CD14-positive monocyte (primary cell): ENCODE results near the gene HCK. TPM values are rescaled to one million over a fixed set of nuclear protein-coding genes. Genes with fewer than 3 reads are reported as not detected.

Experiments used
- DNase-seq, 3 donors: peaks; one replicate each; pipeline ENCODE4 v3.0.0-alpha.2; 2011 to 2022
- H2AFZ ChIP-seq: 2 replicates; pipeline ENCODE4 v1.6.0; 2012; ENCODE audit warnings: mild to moderate bottlenecking, low read depth, low read length, inconsistent platforms; ENCODE audit not compliant: insufficient read depth, poor library complexity, severe bottlenecking
- H3K27ac ChIP-seq, 2 donors: 1 replicate in 1 of 2; 2 replicates in 1 of 2; pipeline ENCODE4 v1.5.1; 2012 to 2013; ENCODE audit warnings: low read length in 2 of 2, control low read depth in 1 of 2, inconsistent platforms in 1 of 2, low read depth in 1 of 2, mild to moderate bottlenecking in 1 of 2
- H3K27me3 ChIP-seq, 2 donors: one replicate each; pipeline versions ENCODE4 v1.6.0 to v1.6.1; 2011 to 2013; ENCODE audit warnings: low read length in 2 of 2; ENCODE audit not compliant: control insufficient read depth in 2 of 2, insufficient read depth in 2 of 2
- H3K36me3 ChIP-seq, 2 donors: replicated peaks in 1 of 2; 1 replicate in 1 of 2; 2 replicates in 1 of 2; pipeline versions ENCODE4 v1.5.1 to v1.6.1; 2012 to 2013; ENCODE audit warnings: low read length in 2 of 2, control low read depth in 1 of 2, inconsistent platforms in 1 of 2, mild to moderate bottlenecking in 1 of 2; ENCODE audit not compliant: insufficient read depth in 2 of 2, control insufficient read depth in 1 of 2
- H3K4me1 ChIP-seq, 2 donors: 1 replicate in 1 of 2; 2 replicates in 1 of 2; pipeline versions ENCODE4 v1.5.1 to v1.6.1; 2012 to 2013; ENCODE audit warnings: low read length in 2 of 2, control low read depth in 1 of 2, inconsistent platforms in 1 of 2, mild to moderate bottlenecking in 1 of 2, moderate library complexity in 1 of 2; ENCODE audit not compliant: insufficient read depth in 2 of 2, control insufficient read depth in 1 of 2
- H3K4me2 ChIP-seq: replicated peaks from 2 replicates; pipeline ENCODE3; 2012; ENCODE audit warnings: low read length, moderate library complexity, mild to moderate bottlenecking; ENCODE audit not compliant: poor library complexity, severe bottlenecking; ENCODE audit errors: extremely low read depth
- H3K4me3 ChIP-seq, 3 experiments: fragments of 200-600 bp in 1 of 3; sonication (generic) in 1 of 3; replicated peaks in 1 of 3; 1 replicate in 2 of 3; 2 replicates in 1 of 3; pipeline ENCODE4 v1.5.1; 2011 to 2013; ENCODE audit warnings: low read length in 3 of 3, mild to moderate bottlenecking in 3 of 3, control low read depth in 2 of 3, low read depth in 2 of 3, inconsistent platforms in 1 of 3, moderate library complexity in 1 of 3
- H3K79me2 ChIP-seq: 2 replicates; pipeline ENCODE4 v1.6.0; 2012; ENCODE audit warnings: mild to moderate bottlenecking, control low read depth, inconsistent platforms, low read length, moderate library complexity; ENCODE audit not compliant: insufficient read depth
- H3K9ac ChIP-seq: 2 replicates; pipeline ENCODE4 v1.6.0; 2017; ENCODE audit warnings: low read length, mild to moderate bottlenecking; ENCODE audit not compliant: insufficient read depth, poor library complexity, severe bottlenecking
- H3K9me3 ChIP-seq, 2 donors: replicated peaks in 1 of 2; 1 replicate in 1 of 2; 2 replicates in 1 of 2; pipeline versions ENCODE4 v1.5.1 to v1.6.1; 2012 to 2013; ENCODE audit warnings: low read length in 2 of 2, control low read depth in 1 of 2; ENCODE audit not compliant: control insufficient read depth in 1 of 2, insufficient read depth in 1 of 2
- H4K20me1 ChIP-seq: 2 replicates; pipeline ENCODE4 v1.6.0; 2012; ENCODE audit warnings: mild to moderate bottlenecking, low read length, control low read depth, moderate library complexity; ENCODE audit not compliant: insufficient read depth
- H3K27ac Mint-ChIP-seq, 7 donors: one replicate each; pipeline ENCODE4 v1.8.0; 2020; ENCODE audit warnings: mild to moderate bottlenecking in 7 of 7, mixed read lengths in 7 of 7, moderate library complexity in 6 of 7, inconsistent platforms in 2 of 7
- H3K27me3 Mint-ChIP-seq, 3 donors: one replicate each; pipeline ENCODE4 v1.8.0; 2021 to 2022; ENCODE audit warnings: low read depth in 3 of 3, mild to moderate bottlenecking in 3 of 3, mixed read lengths in 3 of 3, moderate library complexity in 3 of 3, inconsistent platforms in 1 of 3
- H3K36me3 Mint-ChIP-seq, 2 donors: one replicate each; pipeline ENCODE4 v1.8.0; 2020; ENCODE audit warnings: mixed read lengths in 2 of 2, inconsistent platforms in 1 of 2, mild to moderate bottlenecking in 1 of 2
- H3K4me1 Mint-ChIP-seq: one replicate; pipeline ENCODE4 v1.8.0; 2020; ENCODE audit warnings: mild to moderate bottlenecking, mixed read lengths
- H3K4me3 Mint-ChIP-seq, 2 donors: one replicate each; pipeline ENCODE4 v1.8.0; 2020; ENCODE audit warnings: mild to moderate bottlenecking in 2 of 2, mixed read lengths in 2 of 2, moderate library complexity in 1 of 2
- H3K9me3 Mint-ChIP-seq, 7 donors: one replicate each; pipeline ENCODE4 v1.8.0; 2020 to 2022; ENCODE audit warnings: mixed read lengths in 7 of 7, mild to moderate bottlenecking in 6 of 7, moderate library complexity in 6 of 7, inconsistent platforms in 2 of 7
- CTCF ChIP-seq: fragments of 200-600 bp; IDR thresholded peaks from one replicate; pipeline ENCODE4 v1.8.0; 2022; ENCODE audit warnings: antibody characterized with exemption, mild to moderate bottlenecking
- WGBS: methylation state at CpG from one replicate; pipeline ENCODE4 v1.1.5; 2013; ENCODE audit warnings: missing lambda C conversion rate; ENCODE audit not compliant: insufficient coverage; 5-methylcytosine and 5-hydroxymethylcytosine counted together
- intact Hi-C, 2 donors: fragments of 100-400 bp; cut with micrococcal nuclease; formaldehyde crosslinking; loops; one replicate each; pipeline versions ENCODE4 v1.15.0 to v1.15.1; 2023
- polyA plus RNA-seq, 3 donors: library from polyadenylated mRNA; depleted of rRNA in 1 of 3; unstranded in 2 of 3; stranded (reverse) in 1 of 3; fragments of 300-500 nt in 2 of 3; fragments of >200 nt in 1 of 3; fragmentation: Illumina TruSeq in 2 of 3; gene quantifications; 1 replicate in 2 of 3; 2 replicates in 1 of 3; pipeline ENCODE4 v1.2.3, GENCODE V29; 2012 to 2021

HCK gene
- polyA plus RNA-seq, 3 donors: 430 to 688 (median 526) TPM

- Histone ChIP-seq H3K27ac (peak overlapping the region; percentile 90 to 98), H4K20me1 (no peaks in the 10 kb centered on the region), H3K4me3 (peak overlapping the region; percentile 69 to 98 (median 81)), H3K27me3 (no peaks in the 10 kb centered on the region), H3K9me3 (no peaks in the 10 kb centered on the region), H3K9ac (peak overlapping the region; percentile 100), H2AFZ (peak overlapping the region; percentile 38), H3K4me1 (peaks cover 45 to 58% of the 10 kb centered on the region in 2 donors), H3K79me2 (peaks cover 52% of the 10 kb centered on the region), H3K36me3 (peaks cover 12 to 19% of the 10 kb centered on the region in 2 donors), H3K4me2 (peak overlapping the region; percentile 82)
- Mint-ChIP-seq H3K4me1 (peaks cover 50% of the 10 kb centered on the region), H3K36me3 (peaks cover 20 to 36% of the 10 kb centered on the region in 2 donors), H3K9me3 (peaks cover 0 to 2% (median 0%) of the 10 kb centered on the region in 7 donors), H3K4me3 (peak overlapping the region; percentile 95 to 97), H3K27ac (peak overlapping the region; percentile 98 to 99 (median 98)), H3K27me3 (peaks cover 0 to 2% (median 1%) of the 10 kb centered on the region in 3 donors)
- intact Hi-C loops: loop anchor here (2.0 kb wide), 3 partner anchors 13 to 15 kb away; no protein-coding TSS in a partner anchor
- no peak for DNase-seq
- 9% methylated on average over 14 of the region's 14 CpGs for WGBS
- no peak for TF ChIP-seq CTCF
Observed at GRCh38 chr20:32051720-32052089, 337 bp upstream of the HCK start.

- H3K27me3 ChIP-seq: no peaks in the 10 kb centered on the region
- no peak for TF ChIP-seq CTCF
- H3K79me2 ChIP-seq: peaks cover 64% of the 10 kb centered on the region
- Mint-ChIP-seq H3K9me3 (peaks cover 0 to 3% (median 0%) of the 10 kb centered on the region in 7 donors), H3K4me3 (peak overlapping the region; percentile 95 to 97), H3K4me1 (peaks cover 61% of the 10 kb centered on the region), H3K36me3 (peaks cover 31 to 48% of the 10 kb centered on the region in 2 donors), H3K27ac (peak overlapping the region; percentile 98 to 99 (median 98)), H3K27me3 (peaks cover 0 to 2% (median 1%) of the 10 kb centered on the region in 3 donors)
- 7% methylated on average over 10 of the region's 22 CpGs for WGBS
- H4K20me1 ChIP-seq: no peaks in the 10 kb centered on the region
- H3K9me3 ChIP-seq: no peaks in the 10 kb centered on the region
- intact Hi-C loops: loop anchor here in 1 of 2 donors (2.0 kb wide), 1 partner anchor 14 kb away; no protein-coding TSS in a partner anchor
- DNase-seq: peak; percentile 89 to 95 (median 94)
- peak overlapping the region; percentile 100 for H3K9ac ChIP-seq
- H3K4me1 ChIP-seq: peaks cover 57 to 70% of the 10 kb centered on the region in 2 donors
- peak overlapping the region; percentile 82 for H3K4me2 ChIP-seq
- H3K36me3 ChIP-seq: peaks cover 17 to 25% of the 10 kb centered on the region in 2 donors
- H2AFZ ChIP-seq: no peak overlapping the region
- H3K27ac ChIP-seq: peak overlapping the region; percentile 90 to 98
- H3K4me3 ChIP-seq: peak overlapping the region; percentile 69 to 98 (median 81)
Observed at GRCh38 chr20:32052778-32053362, 828 bp downstream of the HCK start.
